Stimulated activated CD4-positive, alpha-beta T cell treated with anti-CD3 and anti-CD28 coated beads, Interleukin-1b, Interleukin-23, amount 100 ng/mL, for 4 hours (primary cell): Measurements from ENCODE around the gene ANTXR1.
"Not testable (repeated sequence)": the region's sequence is repeated elsewhere in the genome, so short reads cannot be mapped to it uniquely, and the experiment has no call there.

Experiments used
- DNase-seq, 2 donors: peaks; one replicate each; pipeline ENCODE4 v3.0.0-alpha.2; 2020; ENCODE audit warnings: low read depth in 2 of 2

Gene ANTXR1

DNA sequence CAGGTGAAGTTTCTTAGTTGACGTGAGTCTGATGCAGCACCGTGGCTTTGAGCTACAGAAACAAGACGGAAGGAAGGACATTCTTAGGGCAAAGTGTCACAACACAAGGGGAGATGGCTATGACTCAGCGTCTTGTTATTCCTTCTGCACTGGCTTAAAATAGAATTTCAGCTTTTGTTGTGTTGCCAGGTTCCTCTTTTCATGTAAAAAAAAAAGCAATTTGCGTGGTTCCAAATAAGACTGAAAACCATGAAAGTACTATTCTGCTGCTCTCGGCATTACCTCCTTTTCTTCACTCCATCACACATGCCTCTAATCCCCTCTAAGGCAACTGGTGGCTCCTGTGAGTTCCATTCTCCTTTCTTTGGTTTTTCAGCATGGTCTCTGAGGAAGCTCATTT lies 150.1 kb downstream of the ANTXR1 start:
- no peak for DNase-seq

DNA sequence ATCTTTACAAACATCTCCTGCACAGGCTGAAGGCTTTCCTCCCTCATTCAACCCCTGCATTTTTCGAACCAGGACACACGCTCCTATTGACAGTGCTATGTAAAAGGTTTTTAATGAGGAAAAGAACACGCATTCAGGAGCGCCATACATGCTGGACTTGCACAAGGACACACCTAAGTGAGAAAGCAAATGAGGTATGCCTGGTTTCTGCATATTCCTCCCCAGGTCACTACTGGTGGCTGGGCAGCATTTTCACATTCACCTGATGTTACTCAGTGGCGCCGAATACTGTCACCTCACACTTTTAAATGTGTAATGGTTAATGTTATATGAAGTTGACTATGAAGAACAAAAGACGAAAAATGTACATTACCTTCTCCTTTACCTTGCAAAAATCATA lies 150.6 kb downstream of the ANTXR1 start:
- DNase-seq, result no peak

DNA sequence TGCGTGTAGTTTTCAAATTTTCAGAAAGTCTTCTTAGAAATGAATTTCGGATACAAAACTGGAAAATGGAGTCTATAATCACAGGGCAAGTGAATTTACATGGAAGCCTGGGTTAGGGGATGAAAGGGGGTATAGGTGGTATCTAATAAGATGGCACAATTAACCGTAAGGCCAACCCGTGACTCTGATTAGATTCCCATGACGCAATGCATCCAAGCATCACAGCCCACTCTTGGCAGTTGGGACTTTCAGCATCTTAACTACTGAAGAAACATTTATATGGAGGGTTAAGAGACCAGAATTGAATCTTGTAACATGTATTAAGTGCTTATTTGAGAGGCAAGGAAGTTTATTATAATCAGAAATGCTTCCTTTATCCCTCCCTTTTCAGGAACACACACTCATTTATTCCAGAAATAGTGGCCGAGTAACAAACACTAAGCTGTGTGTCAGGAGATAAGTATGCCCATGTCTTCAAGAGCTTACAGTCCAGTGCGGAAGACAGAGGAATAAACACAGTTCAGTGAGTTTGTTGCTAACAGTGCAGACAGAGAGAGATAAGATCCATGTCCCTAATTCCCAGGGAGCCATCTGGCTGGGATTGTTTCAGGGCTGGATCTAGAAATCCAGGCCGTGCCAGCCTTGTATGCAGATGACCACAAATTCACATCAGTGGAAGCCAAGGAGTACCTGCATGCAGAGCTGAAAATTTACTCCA lies 151.2 kb downstream of the ANTXR1 start:
- DNase-seq, result no peak

DNA sequence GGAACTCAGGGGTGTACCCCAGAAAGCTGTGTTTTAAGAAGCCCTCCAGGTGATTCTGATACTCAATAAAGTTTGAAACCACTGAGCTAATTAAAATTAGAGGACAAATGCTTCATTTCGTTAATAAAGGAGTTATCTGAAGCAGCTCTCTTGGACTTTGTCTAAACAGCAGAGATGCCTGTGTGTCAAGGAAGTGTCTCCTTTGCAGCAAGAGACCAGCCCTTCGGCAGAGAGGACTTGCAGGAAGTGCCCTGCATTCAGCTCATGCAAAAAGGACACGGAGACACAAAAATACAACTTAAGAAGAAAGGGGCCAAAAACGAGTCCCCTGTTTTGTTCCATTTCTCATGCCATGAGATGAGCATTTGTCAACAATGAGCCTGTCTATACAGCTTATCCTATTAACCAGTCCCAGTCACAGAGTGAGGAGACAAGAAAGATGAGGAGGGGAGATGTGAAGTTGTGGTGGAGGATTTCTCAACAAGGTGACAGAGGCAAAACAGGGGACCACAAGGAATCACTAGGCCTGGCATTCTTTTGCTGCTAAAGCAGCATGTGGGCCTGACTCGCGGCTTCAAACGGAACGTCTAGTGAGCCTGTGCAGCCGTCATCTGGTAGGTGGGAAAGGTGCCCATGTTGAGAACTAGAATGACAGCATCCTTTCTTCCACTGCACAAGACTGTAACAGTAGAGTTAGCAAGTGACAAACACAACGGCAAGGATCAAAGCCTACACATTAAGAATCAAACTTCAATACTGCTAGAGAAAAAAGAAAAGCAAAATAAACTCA lies 152.3 kb downstream of the ANTXR1 start:
- no peak for DNase-seq

DNA sequence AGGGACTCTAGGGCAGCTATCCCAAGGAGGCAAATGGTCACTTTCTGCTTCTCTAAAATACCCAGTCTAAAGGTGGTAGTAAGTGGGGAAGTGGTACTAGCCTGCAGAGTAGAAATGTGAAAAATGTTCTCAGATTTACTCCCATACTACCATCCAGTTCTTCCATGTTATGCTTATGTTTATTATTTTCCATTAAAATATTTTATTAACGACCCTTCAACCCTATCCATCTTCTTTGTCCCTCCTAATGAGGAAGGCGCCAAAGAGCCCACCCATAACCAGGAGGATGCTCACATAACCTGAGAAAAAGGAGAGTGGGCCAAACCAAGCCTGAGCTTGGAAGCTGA lies 153.5 kb downstream of the ANTXR1 start:
- no peak for DNase-seq

DNA sequence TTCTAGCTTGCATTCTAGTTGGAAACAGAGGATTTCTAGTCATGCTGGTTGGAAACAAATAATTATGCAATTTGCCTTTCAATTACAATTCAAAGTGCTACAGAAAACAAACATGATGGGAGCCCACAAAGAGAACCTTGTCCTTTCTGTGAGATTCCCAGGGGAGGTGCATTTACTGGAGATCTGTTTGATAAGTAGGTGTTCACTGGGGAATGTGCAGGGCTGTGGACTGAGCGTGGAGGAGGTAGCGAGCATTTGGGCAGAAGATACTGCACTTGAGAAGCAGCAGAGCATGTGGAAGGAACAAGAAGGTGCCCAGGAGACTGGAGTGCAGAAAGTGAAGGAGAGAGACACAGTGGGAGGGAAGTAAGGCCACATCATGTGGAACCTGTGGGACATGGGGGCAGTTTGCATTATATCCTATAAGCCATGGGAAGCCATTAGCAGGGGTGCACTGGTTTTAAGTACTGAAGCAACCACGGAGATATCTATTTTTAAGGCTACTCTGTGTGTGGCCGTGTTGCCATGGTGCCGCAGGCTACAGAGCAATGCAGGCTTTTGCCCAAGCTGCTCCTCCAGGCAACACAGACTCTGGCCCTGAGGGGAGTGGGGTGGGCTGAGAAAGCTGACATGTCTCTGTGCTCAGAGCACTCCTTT lies 154.0 kb downstream of the ANTXR1 start:
- no peak for DNase-seq

DNA sequence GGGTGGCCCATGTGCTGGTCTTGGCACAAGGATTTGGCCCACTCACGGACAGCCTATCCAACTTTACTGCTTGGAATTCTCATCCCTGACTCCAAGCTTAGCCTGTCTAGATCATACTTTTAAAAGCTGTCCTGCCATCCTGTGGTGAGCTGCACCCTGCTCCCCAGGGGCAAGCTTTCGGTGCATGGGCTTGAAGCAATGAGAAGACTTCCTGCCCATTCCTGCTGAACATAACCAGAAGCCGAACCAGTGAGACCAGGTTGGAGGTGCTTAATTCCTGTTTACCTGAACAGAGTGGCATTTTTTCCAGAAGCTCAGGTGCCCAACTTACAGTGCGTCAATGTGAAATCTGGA lies 154.5 kb downstream of the ANTXR1 start:
- no peak for DNase-seq

DNA sequence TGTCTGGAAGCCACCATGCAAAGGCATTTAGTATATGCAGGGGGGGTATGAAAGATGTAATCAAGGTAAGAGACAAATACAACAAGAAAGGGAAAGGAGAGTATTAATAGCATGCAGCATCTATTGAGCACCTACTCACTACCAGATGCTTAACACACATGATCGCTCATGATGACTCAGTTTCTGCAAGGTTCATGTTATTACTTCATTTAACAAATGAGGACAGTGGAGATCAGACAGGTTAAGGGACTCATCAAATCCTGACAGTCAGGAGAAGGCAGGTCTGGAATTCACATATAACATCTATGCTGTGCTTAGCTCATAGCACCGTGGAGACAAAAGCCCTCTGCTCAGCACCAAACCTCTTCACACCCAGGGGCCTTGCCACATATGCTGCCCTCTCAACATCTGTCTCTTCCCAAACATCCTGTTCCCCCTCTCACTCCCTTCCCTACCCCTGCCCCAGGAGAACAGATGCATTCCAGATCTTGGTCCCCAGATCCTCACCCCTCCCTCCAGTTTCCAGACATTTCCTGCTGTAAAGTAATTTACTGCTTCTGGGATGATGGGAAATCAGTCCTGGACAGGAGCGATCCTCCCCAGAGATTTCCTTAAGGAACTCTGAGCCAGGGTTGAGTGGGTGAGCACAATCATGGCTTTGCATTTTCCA lies 155.3 kb downstream of the ANTXR1 start:
- DNase-seq, result no peak

DNA sequence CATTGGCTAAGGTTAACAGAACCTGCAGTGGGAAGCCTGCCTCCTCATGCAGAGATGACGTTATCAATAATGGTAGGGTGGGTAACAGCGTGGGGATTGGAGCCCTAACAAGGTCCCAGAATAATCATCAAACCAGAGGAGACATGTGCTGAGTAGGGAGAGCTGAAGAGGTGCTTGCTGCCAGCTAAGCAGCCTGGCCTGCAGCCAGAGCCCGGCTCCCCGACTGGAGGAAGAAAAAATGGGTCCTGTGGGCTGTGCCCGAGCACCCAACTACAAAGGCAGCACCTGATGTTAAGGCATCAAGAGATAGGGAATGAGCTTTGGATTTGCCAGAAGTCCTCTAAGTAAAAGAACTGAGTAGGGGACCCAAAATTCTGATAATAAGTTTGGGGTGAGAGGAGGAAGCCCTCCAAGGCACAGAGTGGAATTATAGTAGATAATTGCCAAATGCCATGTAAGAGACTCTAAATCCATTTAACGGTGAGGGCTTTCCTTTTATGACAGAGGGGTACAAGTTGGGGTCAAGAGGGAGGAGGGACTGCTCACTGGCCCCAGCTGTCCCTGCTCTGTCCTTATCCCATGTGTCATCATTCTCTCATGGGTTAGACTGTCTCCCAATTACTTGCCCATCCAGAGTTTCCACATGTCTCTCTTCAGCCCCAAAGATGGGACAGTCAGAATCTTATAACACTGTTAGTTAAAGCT lies 156.1 kb downstream of the ANTXR1 start:
- DNase-seq, result no peak

DNA sequence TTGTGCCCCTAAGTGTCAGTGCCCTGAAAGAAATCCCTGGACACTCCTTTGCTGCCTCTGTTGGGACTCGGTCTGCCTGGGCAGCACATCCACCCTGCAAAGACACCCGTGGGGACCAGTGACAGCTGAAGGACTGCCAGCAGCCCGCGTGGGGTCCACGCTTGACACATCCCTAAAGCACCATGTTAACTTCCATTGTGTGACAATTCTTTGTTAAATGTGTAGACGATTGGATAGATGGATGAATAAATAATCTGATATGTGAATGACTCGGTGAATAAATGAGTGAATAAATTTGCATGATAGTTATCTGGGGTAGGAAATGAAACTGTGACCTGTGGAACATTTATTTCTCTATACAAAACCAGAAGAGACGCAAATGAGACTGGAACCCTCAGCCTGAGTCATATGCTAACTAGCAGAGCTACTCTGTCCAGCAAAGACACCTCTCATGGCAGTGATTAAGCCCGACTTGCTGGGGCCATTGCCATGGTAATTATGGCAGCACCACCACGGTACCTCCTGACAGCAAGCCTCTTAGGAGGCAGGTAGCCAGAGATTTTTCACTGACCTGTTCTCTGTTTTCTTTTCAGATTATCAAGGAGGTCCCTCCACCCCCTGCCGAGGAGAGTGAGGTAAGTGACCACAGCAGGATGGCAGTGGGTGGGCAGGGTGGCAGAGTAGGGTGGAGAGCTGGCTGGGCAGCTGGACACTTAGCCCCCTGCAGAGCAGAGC lies 156.8 kb downstream of the ANTXR1 start:
- DNase-seq, result no peak

DNA sequence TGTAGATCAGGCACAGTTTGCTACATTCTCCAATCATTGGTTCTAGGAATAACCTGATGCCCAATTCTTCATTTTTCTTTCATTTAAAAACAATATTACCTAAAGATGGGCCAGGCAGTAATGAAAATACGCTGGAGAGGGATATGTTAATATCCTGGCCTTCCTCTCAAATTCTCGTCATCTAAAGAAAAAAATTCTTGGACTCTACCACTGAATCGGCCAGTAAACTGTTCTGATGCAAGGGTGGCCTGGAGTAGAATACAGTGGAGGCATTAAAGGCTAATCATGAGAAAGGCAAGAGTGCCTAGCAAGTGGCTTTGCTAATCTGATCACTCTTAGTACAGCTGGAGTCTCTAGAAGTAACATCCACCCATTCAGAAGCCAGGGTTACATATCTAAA lies 157.7 kb downstream of the ANTXR1 start:
- no peak for DNase-seq

DNA sequence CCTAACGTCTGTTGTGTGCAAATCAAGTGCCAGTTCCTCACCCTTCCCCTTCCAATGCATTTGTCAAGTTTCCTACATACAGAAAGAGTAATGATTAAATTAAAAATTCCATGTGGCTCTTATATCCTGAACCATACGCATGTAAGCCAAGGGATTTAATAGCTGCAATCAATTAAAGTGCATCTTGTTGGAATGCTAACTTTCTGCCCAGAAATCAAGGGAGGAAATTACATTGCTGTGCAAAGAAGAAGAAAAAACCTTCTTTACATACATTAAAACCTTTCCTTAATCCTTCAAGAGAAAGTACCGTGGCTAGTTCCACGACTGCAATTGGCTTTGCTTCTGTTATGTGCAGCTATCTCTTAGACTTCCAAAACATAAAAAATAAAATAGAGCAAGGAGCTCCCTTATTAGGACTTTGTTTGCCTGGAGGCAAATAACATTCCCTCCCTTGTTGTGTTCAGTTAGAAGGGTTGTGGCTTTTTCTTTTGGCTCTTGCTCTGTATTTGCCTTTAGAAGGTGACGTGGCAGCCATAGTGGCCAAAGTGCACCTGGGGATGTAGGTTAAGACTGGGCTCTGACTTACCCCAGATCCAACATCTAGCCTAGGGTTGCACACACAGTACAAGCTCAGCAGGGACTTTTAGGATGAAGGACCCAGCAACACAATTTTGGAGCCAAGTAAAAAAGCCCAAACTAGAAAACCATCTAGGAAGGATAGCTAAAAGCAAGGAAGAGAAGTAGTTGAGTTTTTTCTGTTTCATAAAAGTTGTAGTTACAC lies 158.3 kb downstream of the ANTXR1 start:
- no peak for DNase-seq

DNA sequence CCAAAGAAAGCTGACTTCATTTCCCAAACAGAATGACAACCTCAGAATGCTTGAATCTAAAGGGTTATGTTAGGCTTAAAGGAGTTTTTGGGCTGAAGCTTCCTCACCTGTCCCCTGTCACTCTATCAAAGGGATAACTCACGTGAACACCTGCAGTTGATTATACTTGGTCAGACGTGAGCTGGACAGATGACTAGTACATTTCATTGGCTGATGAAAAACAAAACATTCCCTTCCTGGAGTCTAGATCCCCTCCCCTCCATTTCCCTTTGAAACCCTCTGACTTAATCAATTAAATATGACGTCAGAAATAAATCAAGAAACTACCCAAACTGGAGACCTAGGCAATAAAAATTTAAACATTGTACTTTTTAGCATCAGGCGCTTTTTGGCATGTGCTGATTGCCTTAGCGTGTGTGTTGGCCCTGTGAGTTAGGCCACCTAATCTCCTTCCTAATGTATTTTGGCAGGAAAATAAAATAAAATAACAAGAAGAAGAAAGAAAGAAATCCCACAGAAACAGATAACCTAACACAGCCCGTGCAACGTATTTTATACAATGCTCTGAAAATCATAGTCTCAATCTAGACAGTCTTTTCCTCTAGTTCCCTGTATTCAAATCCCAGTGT lies 159.0 kb downstream of the ANTXR1 start:
- DNase-seq, result no peak

DNA sequence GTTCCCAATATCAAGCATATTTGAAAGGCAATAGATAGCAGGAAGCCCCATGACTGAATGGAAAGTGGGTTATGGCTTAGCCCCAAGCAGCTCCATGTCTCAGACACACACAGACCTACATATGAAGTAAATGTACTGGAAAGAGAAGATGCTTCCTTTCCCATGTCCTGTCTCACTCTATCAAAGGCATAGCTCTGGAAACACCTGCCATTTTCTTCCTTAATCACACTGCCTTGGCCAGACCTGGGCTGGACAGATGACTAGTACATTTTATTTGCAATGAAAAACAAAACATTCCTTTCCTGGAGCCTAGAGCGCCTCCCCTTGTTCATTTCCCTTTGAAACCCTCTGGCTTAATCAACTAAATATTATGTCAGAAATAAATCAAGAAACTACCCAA lies 160.7 kb downstream of the ANTXR1 start:
- no peak for DNase-seq

DNA sequence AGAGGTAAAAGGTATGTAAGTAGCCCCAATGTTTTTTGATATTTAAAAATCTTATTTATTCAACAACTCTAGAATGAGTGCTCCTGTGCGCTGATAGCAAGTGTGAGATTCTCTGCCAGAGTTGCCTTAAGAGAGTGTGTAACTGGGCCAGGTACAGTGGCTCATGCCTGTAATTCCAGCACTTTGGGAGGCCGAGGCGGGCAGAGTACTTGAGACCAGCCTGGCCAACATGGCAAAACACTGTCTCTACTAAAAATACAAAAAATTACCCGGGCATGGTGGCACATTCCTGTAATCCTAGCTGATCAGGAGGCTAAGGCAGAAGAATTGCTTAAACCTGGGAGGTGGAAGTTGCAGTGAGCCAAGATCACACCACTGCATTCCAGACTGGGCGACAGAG lies 161.2 kb downstream of the ANTXR1 start:
- DNase-seq, result not testable (repeated sequence)

DNA sequence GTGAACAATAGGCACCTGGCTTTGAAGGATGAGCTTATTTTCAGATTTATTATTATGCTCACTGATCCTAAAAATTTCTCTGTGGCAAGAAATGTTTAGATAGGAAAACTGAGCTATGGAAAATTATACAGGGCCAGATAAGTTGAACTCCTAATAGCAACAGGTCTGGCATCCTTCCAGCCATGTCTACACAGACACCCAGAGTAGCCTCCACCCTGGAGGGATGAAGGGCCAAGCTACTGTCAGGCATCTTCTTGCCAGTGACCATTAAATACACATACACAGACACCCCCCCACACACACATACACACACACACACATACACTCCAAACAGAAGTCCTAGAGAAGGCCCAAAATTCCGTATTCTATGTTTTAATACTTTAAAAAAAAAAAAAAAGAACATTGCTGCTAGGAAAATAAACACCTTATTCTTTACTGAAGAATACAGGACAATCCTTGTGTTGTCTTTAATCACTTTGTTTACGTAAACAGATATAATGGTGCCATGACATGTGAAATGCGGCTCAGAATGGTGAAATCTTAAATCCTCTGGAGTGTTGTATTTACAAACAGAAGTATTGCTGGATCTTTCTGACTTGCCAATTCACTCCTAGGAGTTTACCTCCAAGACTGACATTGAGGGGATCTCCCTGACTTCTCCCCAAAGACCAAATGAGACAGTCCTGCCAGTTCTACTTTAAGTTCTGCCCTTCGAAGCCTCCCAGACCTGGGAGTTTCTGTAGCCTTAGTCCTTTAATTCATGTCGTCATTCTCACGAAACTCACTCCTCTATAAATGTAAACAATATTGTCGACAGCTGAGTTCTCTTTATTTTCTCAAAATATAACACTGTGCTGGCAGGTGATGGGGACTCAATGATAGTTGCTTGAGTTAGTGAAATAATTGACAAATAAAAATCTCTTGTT lies 163.1 kb downstream of the ANTXR1 start:
- DNase-seq, result no peak

DNA sequence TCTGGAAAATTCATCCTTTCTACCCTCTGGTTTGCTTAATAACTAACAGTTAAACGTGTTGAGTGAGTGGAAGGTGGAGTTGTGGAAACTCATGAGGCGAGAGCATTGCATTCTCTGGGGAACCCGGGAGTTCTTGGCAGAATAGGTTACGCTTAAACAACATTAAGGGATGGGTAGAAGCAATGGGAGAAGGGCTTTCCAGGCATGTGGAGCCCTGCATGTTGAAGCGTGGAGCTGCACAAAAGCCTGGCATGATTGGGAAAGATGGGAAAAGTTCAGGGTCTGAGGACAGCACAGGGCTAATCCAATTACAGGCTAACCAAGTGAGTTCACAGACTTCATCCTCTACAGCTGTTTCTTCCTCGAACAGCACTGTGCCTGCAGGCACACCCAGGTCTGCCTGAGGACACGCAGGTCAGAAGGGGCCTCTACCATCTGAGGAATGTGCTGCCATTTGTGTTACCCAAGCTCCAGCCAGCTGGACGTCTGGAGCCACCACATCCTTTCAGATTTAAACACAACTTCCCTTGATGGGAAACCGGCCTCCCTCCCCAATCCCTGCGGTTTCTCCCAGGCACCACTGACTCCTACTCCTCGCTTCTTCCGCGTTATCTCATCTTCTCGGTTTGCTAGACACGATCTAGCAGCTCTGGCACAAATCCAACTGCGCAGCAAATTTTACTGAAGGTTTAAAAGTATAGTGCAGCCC lies 164.2 kb downstream of the ANTXR1 start:
- DNase-seq, result no peak
